ENCODE data around the gene MS4A3. TPM values are rescaled to one million over a fixed set of nuclear protein-coding genes. Genes with fewer than 3 reads are reported as not detected.
A peak's percentile ranks its signal among the peaks of the same experiment; 100 is the strongest.

The MS4A3 gene
- total RNA-seq, 1 experiment from 2014 or later = not detected

DNA sequence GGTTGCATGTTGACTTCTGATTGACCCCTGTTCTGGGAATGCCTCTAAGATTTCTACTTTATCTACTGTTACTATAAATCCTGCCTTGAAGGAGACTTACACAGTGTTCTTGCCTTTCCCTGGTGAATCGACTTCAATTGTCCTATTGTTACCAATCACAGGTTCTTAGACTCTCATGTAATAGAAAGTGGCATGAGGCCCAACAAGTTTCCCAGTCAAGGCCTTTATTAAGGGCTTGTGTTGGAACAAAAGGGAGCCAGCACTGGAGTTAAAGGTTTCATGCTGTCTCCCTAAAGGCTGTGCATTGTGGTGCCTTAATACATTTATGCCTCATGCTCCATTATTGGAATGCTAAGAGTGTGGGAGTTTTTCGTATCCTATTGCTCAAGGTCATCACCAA lies 55.3 kb downstream of the MS4A3 start:
- H3K27me3 ChIP-seq (ENCODE audit: control insufficient read depth, insufficient read depth, low read length) = no peaks in the 10 kb centered on the region
- H3K36me3 ChIP-seq (replicated peaks; ENCODE audit: control insufficient read depth, insufficient read depth, low read length) = no peaks in the 10 kb centered on the region
- H3K4me3 ChIP-seq (ENCODE audit: insufficient read depth, low read depth, low read length) = no peak overlapping the region
- DNase-seq = no peak

DNA sequence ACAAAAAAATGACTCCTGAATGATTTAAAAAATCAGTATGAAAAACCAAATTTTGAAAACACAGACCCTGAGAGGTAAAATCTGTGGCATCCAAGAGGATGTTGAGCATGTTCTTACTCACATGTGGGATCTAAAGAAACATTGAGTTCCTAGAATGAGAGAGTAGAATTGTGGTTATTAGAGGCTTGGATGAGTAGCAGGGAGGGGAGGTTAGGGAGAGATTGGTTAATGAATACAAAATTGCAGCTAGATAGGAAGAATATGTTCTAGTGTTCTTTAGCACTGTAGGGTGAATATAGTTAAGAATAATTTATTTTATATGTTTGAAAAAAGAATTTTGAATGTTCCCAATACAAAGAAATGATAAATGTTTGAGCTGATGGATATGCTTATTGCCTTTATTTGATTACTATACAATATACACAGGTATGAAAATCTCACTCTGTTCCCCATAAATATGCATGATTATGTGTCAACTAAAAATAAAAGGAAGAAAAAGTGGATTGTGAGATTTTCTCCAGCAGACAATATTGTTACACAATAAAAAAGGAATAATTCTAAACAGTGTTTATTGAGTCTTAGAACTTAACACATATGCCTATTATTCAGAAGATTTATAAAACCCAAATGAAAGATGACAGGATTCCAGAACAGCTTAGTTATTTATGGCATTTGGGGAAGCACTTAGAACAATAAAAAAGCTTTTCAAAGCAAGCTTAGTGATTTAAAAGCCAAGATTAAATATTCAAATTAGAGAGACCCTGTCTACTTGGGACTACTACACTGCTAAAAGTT lies 60.7 kb downstream of the MS4A3 start:
- Histone ChIP-seq H3K27me3 (ENCODE audit: control insufficient read depth, insufficient read depth, low read length) (no peaks in the 10 kb centered on the region), H3K4me3 (ENCODE audit: insufficient read depth, low read depth, low read length) (no peak overlapping the region), H3K36me3 (replicated peaks; ENCODE audit: control insufficient read depth, insufficient read depth, low read length) (no peaks in the 10 kb centered on the region)
- no peak for DNase-seq

DNA sequence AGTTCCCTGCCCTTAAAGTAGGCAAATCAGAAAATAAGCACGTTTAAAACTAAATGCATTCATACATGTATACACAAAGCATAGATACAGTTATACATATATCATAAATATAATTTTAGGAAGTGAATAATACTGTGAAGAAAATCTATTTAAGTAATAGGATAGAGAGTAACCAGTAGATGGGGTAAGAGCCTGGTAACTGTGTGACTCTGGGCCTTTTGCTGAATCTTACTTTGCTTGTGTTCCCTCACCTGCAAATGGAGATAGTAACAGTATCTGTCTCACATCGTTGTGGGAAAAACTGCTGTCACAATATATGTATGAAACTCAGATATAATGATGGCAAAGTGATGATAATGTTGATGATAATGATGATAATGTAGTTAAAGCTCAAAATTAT lies 61.9 kb downstream of the MS4A3 start:
- peak; percentile 16 for DNase-seq
- H3K27me3 ChIP-seq (ENCODE audit: control insufficient read depth, insufficient read depth, low read length) = no peaks in the 10 kb centered on the region
- H3K36me3 ChIP-seq (replicated peaks; ENCODE audit: control insufficient read depth, insufficient read depth, low read length) = no peaks in the 10 kb centered on the region
- H3K4me3 ChIP-seq (ENCODE audit: insufficient read depth, low read depth, low read length) = no peak overlapping the region

DNA sequence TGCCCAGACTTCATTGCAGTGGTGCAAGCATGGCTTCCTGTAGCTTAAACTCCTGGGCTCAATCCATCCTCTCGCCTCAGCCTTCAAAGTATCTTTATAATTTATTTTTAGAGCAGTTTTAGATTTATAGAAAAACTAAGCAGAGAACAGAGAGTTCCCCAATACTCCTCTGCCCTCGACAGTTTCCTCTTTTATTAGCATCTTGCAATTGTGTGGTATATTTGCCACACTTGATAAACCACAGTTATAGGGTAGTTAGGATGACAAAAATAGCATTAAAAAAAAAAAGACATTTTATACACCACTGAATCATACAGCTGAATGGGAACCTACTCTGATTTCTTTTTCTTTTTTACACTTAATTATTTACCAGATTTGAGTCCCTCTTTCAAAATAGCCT lies 63.2 kb downstream of the MS4A3 start:
- H3K4me3 ChIP-seq (ENCODE audit: insufficient read depth, low read depth, low read length) = no peak overlapping the region
- DNase-seq = no peak
- H3K36me3 ChIP-seq (replicated peaks; ENCODE audit: control insufficient read depth, insufficient read depth, low read length) = no peaks in the 10 kb centered on the region
- H3K27me3 ChIP-seq (ENCODE audit: control insufficient read depth, insufficient read depth, low read length) = no peaks in the 10 kb centered on the region

Other genes starting within 250 kb of the MS4A3 start
- 90.7 and 113 TPM in 2 replicates for gene MRPL16, start 245.9 kb upstream of the MS4A3 start, total RNA-seq (2014; rRNA removed; shearing (Covaris generic))
- gene CBLIF, start 211.2 kb upstream of the MS4A3 start, total RNA-seq (2014; rRNA removed; shearing (Covaris generic)) = not detected in 2 replicates
- gene TCN1, start 190.2 kb upstream of the MS4A3 start, total RNA-seq (2014; rRNA removed; shearing (Covaris generic)) = not detected in 2 replicates
- not detected in 2 replicates for gene OOSP3, start 177.9 kb upstream of the MS4A3 start, total RNA-seq (2014; rRNA removed; shearing (Covaris generic))
- 0.22 TPM in 1 of 2 replicates, not detected in the other for gene OOSP1, start 118.2 kb upstream of the MS4A3 start, total RNA-seq (2014; rRNA removed; shearing (Covaris generic))
- not detected in 2 replicates for gene OOSP4A, start 92.6 kb upstream of the MS4A3 start, total RNA-seq (2014; rRNA removed; shearing (Covaris generic))
- gene OOSP4B, start 39.5 kb upstream of the MS4A3 start, total RNA-seq (2014; rRNA removed; shearing (Covaris generic)) = not detected in 2 replicates
- gene OOSP2, start 16.3 kb upstream of the MS4A3 start, total RNA-seq (2014; rRNA removed; shearing (Covaris generic)) = not detected in 2 replicates
- gene MS4A2, start 32.0 kb downstream of the MS4A3 start, total RNA-seq (2014; rRNA removed; shearing (Covaris generic)) = not detected in 2 replicates
- not detected in 2 replicates for gene MS4A6A, start 126.4 kb downstream of the MS4A3 start, total RNA-seq (2014; rRNA removed; shearing (Covaris generic))
- gene MS4A4E, start 186.5 kb downstream of the MS4A3 start, total RNA-seq (2014; rRNA removed; shearing (Covaris generic)) = not detected in 2 replicates
- gene MS4A4A, start 224.0 kb downstream of the MS4A3 start, total RNA-seq (2014; rRNA removed; shearing (Covaris generic)) = not detected in 2 replicates